GM18868 (cell line): ENCODE measurements around the gene CAV1.
A peak's percentile ranks its signal among the peaks of the same experiment; 100 is the strongest.

Source experiments
- ATAC-seq: cut with Tn5 transposase; IDR thresholded peaks from one replicate; pipeline ENCODE4 v1.9.1; 2021; ENCODE audit warnings: mild to moderate bottlenecking, moderate library complexity; ENCODE audit not compliant: unreplicated experiment

CAV1 gene

DNA sequence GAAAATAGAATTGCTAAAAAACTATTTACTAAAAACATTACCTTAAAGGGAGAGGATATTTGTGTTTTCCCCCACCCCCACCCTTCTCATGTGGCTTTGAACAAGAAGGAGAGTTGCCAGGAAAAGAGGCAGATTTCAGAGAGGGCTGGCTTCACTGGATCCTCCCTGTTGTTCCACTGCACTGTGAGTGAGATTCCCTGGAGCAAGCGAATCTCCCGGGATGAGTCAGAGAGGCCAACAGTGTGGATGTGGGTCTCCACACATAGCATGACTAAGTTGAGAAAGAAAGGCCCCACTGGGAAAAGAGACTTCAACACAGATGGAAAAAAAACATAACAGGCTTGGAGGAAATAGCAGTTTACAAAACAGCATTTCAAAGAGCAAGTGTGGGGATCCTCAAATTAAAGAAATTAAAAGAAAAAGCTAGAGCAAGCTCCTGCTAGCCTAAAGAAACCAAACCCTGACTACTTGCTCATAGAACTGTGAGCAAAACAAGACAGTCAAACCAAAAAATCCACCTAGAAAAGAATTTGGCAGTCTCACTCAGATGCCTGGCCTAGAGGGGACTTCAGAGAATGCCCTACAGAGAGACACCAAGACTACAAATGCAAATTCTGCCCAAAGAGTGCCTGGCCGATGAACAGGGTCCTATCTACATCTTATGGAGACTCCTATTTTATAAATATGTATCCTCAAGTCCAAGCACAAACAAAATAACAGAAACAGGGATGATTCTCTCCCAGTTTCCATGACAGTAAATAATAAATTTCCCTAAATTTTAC, 3.4 kb downstream of the CAV1 start:
- no peak for ATAC-seq

DNA sequence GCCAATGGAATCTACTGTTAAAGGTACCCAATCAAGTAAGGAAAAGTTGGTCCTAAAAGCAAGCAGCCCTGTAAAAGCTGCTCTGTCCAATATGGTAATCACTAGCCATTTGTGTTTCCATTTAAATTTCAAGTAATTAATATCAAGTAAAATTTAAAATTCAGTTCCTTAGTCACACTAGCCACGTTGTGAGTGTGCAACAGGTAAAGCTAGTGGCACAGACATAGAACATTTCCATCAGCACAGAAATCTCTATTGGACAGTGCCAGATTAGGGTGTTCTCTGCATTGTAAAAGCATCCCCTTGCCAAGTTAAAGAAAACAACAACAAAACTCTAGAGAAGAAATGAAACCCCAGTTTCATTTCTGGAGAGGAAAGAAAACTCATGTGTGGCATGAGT, 4.4 kb downstream of the CAV1 start:
- no peak for ATAC-seq

DNA sequence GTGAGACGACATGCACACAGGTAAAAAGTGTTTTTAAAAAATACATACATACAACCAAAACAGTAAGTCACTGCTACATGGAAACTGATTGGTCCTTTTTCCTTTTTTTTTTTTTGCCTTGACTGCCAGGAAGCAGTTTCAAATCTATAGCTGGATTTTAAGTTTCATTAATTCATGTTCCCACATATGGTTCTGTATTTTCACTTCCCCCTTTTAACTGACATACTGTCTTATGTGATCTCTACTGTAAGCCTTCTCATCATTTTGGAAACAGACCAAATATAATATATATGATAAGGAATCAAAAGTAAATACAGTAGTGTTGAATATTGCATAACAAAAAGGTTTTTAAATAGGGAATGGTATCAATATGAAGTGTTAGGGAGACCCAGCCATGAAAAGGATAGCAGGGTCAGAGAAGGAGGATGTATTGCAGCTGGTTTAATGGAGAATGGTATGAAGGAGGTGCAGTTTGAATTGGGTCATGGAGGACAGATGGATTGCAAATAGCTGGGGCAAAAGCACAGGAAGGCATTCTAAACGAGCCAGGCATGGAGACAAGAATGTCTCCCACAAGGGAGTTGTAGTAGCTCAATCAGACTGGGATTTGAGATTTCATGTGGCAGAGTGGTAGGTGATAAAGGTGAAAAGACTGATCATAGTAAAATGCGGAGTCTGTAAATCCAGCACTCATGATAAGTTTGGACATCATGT, 5.4 kb downstream of the CAV1 start:
- no peak for ATAC-seq

DNA sequence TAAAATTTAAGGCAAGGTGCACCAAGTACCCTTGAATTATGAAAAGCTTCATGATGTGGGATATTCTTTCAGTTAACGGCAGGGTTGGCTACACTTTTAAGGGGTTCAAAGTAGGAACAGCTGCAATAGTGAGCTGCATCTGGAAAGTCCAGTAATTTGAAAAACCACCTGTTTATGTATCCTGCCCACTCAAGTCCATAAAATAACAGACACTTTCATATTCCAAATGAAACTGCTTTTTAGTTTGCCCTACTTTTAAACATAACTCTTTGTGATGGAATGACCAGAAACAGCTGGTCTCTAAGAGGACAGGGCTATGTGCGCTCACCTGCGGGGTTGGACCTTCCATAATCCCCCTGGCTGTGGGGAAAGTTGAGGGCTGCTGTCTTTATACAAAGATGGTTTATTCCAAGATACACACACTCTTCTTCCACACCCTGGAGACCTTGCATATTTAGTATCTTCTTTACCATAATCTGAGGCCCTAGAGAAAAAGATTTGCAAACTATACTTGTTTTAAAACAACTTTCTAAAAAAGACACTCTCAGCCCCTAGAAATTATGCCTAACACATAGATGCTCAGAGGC, 7.4 kb downstream of the CAV1 start:
- ATAC-seq: no peak

DNA sequence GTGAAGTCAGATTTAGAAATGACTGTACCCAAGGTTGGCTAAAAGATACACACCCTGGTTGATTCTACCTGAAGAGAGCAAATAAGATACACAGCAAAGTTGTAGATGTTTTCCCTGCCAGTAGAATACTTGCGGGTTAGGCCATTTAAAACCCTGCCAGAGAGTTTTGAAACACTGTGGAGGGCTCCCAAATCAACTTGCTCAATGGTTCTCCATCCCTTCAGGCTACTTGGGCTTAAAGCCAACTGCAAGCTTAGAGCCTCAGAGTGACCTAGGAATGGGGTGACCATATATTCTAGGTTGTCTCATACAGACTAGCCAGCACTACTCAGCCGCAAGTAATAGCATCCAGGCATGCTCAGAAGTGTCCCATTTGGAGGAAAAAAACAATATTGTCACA, 10.0 kb downstream of the CAV1 start:
- ATAC-seq: no peak

DNA sequence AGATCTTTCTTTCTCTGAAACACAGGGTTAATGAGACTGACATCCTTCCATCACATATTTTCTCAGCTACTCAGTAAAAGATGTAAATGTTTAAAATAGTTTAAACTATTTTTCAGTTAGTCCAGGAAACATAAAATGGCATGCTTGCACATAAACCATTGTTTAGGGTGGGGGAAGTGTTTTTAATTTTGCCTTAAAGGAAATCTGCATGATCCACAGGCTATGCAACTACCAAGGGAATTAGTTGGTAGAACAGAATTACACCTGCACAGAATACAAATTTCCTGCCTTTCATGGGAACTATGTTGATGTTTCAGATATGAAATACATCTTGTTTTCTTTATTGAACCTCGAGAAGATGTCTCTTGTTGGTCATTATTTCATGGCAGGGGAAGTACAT, 10.6 kb downstream of the CAV1 start:
- no peak for ATAC-seq

DNA sequence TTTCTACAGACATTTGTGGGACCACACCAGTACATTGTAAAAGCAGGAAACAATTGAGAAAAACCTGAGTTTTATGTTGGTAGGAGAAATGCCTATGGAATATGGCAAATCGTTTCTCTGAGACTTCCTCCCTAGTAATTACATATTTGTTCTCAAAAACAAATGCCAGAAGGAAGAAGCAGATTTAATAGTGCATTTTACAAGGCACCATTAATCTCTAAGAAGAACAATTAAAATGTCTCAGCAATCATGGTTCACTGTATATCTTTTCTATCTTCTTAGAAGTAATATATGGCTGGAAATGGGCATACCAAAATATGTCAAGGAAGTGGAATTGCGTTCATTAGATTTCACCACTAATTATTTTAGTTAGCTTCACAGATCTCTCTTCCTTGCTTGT, 13.3 kb downstream of the CAV1 start:
- no peak for ATAC-seq

DNA sequence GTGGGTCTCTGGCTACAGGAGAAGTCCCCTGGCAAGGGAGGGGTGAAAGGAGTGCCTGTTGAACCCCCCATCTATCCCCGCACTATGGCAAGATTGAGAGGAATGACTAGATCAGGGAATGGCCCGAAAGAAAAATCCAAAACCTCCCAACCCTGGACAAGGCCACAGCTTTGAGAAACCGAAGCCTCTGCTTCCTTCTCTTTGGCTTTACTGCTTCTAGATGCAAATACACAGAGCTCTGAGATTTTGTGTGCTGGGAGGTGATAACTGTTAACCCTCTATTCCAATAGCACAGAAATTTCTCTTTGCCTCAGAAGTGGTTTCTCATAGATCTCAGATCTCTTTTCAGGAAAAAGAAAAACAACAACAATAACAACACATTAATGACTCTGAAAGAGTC, 15.0 kb downstream of the CAV1 start:
- no peak for ATAC-seq

DNA sequence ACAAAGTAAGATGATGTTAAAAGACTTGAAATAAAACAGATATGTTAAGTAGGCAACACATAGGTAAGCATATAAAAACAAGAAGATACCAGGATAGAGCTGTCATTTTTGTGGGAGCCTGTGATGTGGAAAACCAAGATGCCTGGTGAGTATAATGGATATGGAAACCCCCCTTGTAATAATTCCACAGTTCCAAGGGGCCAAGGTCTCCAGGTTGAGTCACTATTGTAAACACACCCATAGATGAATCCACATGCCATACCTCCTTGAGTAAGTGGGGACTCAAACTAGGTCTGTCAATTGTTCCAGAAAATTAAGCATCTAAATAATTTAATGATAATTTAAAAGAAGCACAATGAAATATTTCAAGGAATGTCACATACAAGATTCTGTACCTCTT, 15.9 kb downstream of the CAV1 start:
- no peak for ATAC-seq

DNA sequence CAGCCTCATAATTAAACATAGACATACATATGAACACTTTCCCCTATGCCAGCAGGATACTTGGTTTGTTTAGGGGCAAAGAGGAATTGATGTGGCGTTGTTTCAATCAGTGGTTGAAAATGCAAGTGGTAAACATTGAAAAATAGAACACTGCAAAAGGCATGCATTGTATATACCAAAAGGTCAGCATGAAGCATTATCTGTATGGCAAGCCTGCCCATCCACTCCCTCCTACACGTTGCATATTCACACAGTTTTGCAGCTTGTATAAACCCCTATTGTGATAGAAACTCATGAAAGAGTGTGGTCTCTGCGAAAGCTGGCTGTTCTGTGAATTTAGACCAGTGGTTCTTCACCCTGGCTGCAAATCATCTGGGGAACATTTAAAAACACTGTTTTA, 17.1 kb downstream of the CAV1 start:
- no peak for ATAC-seq

DNA sequence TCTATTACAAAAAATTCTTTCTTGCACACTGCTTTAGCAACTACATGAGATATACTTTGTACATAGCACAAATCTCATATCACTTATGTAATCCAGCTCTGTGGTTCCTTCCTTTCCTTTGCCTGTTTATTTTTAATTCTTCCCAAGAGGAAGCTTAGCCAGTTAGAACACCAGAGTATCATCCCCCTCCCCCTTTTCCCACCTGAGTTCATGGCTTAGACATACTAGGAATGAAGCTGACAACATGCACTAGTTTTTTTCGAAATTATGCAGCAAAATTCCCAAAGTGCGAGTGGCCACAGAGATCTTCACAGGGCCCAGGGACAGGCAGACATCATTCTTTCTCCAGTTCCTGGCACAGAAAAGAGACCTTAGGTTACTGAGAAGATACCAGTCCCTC, 17.8 kb downstream of the CAV1 start:
- ATAC-seq: no peak

DNA sequence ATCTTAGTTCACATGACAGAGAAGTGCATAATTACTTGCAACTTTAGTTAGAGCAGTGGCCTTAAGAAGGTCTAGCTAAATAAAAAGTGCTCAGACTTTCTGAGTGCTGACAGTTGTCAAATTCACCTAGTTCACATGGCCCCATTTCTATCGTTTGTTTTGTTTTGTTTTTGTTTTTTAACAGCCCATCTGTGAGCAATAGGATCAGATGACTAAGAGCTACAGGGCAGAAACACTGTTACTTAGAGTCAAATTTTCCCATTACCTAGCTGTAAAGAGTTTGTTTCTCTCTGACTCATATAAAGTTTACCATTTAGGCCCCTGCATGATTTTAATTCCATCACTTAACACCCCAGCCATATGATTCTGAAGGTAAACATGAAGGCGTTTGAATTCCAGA, 18.8 kb downstream of the CAV1 start:
- ATAC-seq: no peak

DNA sequence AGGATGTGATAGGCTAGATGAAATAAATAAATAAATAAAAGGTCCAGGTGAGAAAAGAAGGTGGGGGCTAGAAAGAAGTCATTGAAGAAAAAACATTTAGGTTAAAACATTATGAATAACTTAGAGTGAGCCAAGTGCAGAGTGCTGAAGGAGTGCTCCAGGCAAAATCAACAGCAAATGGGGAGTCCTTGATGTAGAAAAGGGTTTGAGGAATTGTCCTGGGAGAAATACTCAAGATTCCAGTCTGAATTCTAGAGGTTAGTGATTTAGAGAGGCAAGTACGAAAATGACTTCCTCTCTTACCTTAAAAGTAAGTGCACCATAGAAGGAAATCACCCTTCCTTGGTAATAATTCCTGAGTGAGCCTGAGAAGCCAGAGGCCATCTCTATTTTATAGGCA, 19.7 kb downstream of the CAV1 start:
- no peak for ATAC-seq

DNA sequence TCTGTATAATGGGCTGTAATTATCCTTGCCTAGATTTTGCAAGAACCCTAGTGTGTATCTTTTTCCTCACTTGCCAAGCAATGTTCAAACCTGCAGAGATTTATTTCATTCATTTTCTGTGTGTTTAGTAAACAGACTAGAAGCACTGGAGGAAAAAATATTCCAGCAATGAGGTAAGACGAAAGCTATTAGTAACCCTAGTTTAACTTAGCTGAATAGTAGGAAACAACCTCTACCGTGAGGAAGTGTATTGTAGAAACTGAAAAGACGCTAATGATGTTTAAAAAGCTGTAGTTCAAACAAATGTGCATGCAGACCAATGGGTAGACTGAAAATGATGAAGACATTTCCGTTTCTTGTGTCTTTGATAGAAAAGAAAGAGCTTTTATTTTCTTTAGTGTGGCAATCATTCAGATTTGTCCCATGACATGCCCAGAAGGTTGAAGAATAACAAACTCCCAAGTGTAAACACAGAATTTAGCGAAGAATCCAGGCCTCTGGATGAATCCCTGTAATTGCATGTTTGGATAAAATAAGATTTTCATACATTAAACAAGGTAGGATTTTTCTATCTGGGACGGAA, 20.7 kb downstream of the CAV1 start:
- no peak for ATAC-seq

DNA sequence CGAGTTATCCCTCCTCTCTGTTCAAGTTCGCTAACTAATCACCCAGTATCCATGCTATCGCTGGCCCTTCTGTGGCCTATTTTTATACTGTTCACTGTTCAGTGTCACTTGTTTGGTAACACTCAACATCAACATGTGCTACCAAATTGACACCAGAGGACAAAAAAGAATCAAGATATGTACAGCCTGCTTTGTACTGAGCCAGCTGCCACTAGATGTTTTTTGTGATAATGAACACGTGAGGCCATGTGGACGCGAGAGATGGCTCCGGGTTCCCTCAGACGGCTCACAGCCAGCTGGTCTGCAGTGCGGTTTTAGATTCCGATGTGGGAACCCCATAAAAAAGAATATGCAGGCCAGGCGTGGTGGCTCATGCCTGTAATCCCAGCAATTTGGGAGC, 21.2 kb downstream of the CAV1 start:
- ATAC-seq: no peak

DNA sequence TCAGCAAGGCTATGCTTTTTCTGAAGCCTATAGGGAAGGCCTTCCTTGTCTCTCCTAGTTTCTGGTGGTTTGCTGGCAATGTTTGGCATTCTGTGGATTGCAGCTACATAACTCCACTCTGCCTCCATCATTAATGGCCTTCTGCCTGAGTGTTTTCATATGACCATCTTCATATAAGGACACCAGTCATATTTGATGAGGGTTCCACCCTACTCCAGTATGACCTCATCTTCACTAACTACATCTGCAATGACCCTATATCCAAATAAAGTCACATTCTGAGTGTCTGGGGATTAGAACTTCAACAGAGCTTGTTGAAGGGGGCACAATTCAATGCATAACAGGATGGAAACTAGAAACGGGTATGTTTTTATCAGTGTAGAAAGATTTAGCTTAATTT, 22.1 kb downstream of the CAV1 start:
- no peak for ATAC-seq

DNA sequence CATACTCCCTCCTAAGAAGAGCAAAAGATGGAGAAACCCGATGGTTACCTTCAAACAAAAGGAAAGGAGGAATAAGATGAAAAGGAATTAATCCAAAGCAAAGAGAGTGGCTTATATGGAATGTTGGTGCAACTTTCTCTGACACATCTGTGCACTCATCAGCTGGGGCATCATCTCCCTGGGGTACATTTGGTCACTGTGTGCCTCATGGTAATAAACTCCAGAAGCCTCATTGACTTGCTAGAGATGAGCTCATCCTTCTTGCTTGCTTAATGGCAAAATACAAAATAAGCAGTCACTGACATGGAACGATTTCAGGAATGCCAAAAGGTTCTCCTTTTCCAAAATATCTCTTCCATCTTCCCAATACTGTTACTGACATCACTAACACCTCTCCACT, 22.5 kb downstream of the CAV1 start:
- no peak for ATAC-seq

DNA sequence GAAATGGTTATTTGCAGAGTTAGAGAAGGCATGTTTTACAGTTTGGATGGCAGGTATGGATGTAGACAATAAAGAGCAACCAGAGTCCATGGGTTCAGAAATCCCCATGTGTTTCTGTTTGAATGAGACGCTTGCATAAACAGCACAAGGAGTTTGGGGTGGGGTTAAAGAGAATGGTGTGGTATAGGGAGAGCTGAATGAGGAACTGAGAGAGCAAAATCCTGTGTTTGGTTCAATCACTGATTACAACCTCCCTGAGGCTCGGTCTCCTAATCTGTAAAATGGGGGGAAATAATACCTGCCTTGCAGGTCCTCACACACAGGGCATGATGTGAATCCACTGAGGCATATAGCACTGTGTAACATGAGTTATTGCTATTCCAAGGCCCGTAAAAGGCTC, 23.7 kb downstream of the CAV1 start:
- peak; percentile 93 for ATAC-seq

DNA sequence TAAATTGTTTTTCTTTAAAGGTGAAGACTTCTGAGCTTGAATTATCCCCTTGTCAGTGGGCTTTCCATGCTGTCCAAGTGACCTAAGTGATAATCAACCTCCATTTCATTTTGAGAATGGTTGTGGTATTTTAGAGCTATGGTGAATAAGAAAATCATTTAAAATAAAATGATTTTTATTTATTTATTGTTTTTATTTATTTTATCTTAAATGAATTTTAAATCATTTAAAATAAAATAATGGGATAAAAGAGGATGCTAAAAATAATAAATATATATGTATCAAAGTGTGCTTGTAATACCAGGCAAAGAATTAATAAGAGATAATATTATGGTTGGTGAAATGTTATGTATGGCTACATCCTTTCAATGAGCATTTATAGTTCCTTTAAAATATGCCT, 24.5 kb downstream of the CAV1 start:
- no peak for ATAC-seq

DNA sequence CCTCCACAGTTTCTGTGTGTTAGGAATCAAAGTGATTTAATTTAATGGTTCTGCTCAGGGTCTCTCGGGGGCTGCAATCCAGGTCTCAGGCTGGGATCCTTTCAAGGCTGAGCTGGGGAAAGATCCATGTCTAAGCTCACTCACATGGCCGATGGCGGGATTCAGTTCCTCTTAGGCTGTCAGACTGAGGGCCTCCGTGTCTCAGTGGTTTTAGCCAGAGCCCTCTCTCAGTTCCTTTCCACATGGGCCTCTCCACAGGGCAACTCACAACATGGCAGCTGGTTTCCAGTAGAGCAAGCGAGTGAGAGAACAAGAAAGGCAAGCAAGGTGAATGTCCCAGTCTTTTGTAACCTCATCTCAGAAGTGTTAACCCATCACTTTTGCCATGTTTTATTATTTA, 26.9 kb downstream of the CAV1 start:
- no peak for ATAC-seq

DNA sequence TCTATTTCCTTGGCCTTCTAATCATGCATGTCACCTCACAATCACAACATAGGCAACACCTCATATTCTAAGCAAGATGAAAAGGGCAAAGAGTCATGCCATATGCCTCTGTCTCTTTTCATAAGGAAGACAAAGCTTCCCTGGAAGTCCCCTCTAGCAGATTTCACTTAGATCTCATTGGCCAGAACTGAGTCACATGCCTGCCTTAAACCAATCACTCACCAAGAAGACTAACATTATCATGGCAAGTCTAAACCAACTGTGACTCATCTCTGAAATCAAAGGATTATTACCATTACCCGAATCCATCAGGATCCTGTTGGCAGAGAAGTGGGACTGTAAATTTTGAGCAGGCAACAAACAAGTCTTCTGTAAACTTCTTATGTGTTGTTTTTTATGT, 27.8 kb downstream of the CAV1 start:
- no peak for ATAC-seq
